ENCODE data around the gene PCNX3.

The PCNX3 gene

GRCh38 chr11:65615229-65615949 lies at the start of gene PCNX3:
Gene PCNX3 (plus strand): TSS chr11:65615776. CDS start chr11:65616312, 536 bp downstream.
- no peak for TF ChIP-seq CTCF (IDR thresholded peaks at IDR 0.05; ENCODE audit: insufficient read depth, low read depth, low read length, missing control alignments)
- peak; percentile 100 for DNase-seq (ENCODE audit: low read depth)
- H3K4me3 ChIP-seq (ENCODE audit: low read length) = peak within 1 kb of the TSS; percentile 98

- TF ChIP-seq CTCF (IDR thresholded peaks at IDR 0.05; ENCODE audit: insufficient read depth, low read depth, low read length, missing control alignments) = no peak
- DNase-seq (ENCODE audit: low read depth) = no peak
- peak overlapping the region; percentile 93 for H3K4me3 ChIP-seq (ENCODE audit: low read length)
Observed at GRCh38 chr11:65569164-65569972, 46.2 kb upstream of the PCNX3 start.

- TF ChIP-seq CTCF (IDR thresholded peaks at IDR 0.05; ENCODE audit: insufficient read depth, low read depth, low read length, missing control alignments) = peak; percentile 17
- peak within 1 kb of the TSS; percentile 93 for H3K4me3 ChIP-seq (ENCODE audit: low read length)
- DNase-seq (ENCODE audit: low read depth) = peak; percentile 99
Observed at GRCh38 chr11:65569973-65570918, 45.3 kb upstream of the PCNX3 start, which contains the start of gene ZNRD2. Gene ZNRD2 (plus strand): TSS chr11:65570477. CDS start chr11:65570492, 15 bp downstream.

GRCh38 chr11:65571420-65571819 lies 44.2 kb upstream of the PCNX3 start:
- no peak for DNase-seq (ENCODE audit: low read depth)
- no peak for TF ChIP-seq CTCF (IDR thresholded peaks at IDR 0.05; ENCODE audit: insufficient read depth, low read depth, low read length, missing control alignments)
- H3K4me3 ChIP-seq (ENCODE audit: low read length) = peak overlapping the region; percentile 93

GRCh38 chr11:65571940-65572339 lies 43.6 kb upstream of the PCNX3 start:
- H3K4me3 ChIP-seq (ENCODE audit: low read length) = peak overlapping the region; percentile 93
- TF ChIP-seq CTCF (IDR thresholded peaks at IDR 0.05; ENCODE audit: insufficient read depth, low read depth, low read length, missing control alignments) = peak; percentile 67
- DNase-seq (ENCODE audit: low read depth) = peak; percentile 76

- DNase-seq (ENCODE audit: low read depth) = peak; percentile 86
- TF ChIP-seq CTCF (IDR thresholded peaks at IDR 0.05; ENCODE audit: insufficient read depth, low read depth, low read length, missing control alignments) = no peak
- H3K4me3 ChIP-seq (ENCODE audit: low read length) = peak within 1 kb of the TSS; percentile 93
Observed at GRCh38 chr11:65572356-65573051, 43.1 kb upstream of the PCNX3 start, which contains the start of gene FAM89B. Gene FAM89B (plus strand): TSS chr11:65572538. CDS start chr11:65572670, 132 bp downstream.
